Panc1 (cell line): ENCODE measurements around the gene SLC44A3.

Source experiments
- POLR2AphosphoS5 ChIP-seq: IDR thresholded peaks from 2 replicates; pipeline ENCODE4 v1.6.1; 2012; ENCODE audit warnings: mild to moderate bottlenecking, low read depth, low read length, moderate library complexity
- REST ChIP-seq, 2 experiments: IDR thresholded peaks; 2 replicates each; pipeline ENCODE4 v1.6.1; 2011 to 2012; ENCODE audit warnings: low read depth in 2 of 2, control low read depth in 1 of 2, low read length in 1 of 2, mild to moderate bottlenecking in 1 of 2, moderate library complexity in 1 of 2; ENCODE audit not compliant: insufficient read depth in 1 of 2
- SIN3A ChIP-seq: IDR thresholded peaks from 2 replicates; pipeline ENCODE4 v1.6.1; 2012; ENCODE audit warnings: low read depth, mild to moderate bottlenecking, low read length, moderate library complexity, borderline replicate concordance; ENCODE audit not compliant: insufficient read depth
- TF ChIP-seq, protein P1 (sequence below): fragments of 450-650 bp; IDR thresholded peaks from 2 replicates; pipeline ENCODE4 v1.5.1; 2017; ENCODE audit warnings: mild to moderate bottlenecking

GRCh38 chr1:94883691-94884090, 63.5 kb downstream of the SLC44A3 start:
- TF ChIP-seq, protein P1, sequence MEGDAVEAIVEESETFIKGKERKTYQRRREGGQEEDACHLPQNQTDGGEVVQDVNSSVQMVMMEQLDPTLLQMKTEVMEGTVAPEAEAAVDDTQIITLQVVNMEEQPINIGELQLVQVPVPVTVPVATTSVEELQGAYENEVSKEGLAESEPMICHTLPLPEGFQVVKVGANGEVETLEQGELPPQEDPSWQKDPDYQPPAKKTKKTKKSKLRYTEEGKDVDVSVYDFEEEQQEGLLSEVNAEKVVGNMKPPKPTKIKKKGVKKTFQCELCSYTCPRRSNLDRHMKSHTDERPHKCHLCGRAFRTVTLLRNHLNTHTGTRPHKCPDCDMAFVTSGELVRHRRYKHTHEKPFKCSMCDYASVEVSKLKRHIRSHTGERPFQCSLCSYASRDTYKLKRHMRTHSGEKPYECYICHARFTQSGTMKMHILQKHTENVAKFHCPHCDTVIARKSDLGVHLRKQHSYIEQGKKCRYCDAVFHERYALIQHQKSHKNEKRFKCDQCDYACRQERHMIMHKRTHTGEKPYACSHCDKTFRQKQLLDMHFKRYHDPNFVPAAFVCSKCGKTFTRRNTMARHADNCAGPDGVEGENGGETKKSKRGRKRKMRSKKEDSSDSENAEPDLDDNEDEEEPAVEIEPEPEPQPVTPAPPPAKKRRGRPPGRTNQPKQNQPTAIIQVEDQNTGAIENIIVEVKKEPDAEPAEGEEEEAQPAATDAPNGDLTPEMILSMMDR, result no peak
- TF ChIP-seq SIN3A, result no peak
- TF ChIP-seq POLR2AphosphoS5, result no peak
- TF ChIP-seq REST (IDR thresholded peaks at IDR 0.05; ENCODE audit: insufficient read depth in 1 of 2, low read depth in 2 of 2, low read length in 1 of 2), result no peak
